ENCODE data around the gene WDR20. TPM values are rescaled to one million over a fixed set of nuclear protein-coding genes. Genes with fewer than 3 reads are reported as not detected.

Gene WDR20
- total and polyA plus RNA-seq, 2 of the 4 experiments (the other 2 are of a cell fraction) = 20.3 to 27.4 TPM

DNA sequence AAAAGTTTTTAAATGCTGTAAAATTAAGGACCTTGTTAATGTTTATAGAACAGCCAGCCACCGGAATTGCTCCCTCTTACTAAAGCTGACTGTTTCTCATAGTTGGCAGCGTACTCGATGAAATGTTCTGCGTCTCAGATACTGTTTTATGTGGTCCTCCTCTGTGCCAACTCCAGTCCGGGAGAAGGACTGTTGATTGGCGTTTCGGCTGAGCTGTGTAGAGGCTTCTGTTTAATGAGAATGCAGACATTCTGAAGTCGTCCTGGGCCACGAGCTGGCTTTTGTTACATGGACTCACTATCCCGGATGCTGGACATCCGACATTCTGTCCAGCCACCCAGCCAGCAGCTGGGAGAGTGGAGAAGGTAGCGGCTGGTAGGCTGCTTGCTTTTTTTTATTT lies 75.4 kb downstream of the WDR20 start:
- intact Hi-C loops (cut with micrococcal nuclease) (no loop called here), in situ Hi-C loops (cut with MboI; ENCODE audit: low sequenced_read_pairs) (no loop called here), dilution Hi-C loops (cut with HindIII; ENCODE audit: low sequenced_read_pairs, unreplicated experiment) (no loop called here)
- 0 out of 2 replicates have a peak overlapping the region, but pooled peaks have one; percentile 14 for H3K27ac ChIP-seq (ENCODE audit: insufficient read depth, low read length)
- no peak overlapping the region for H2BK120ac ChIP-seq (ENCODE audit: low read depth, low read length)
- DNase-seq (peak; percentile 84), ATAC-seq (ENCODE audit: low read depth) (peak; percentile 78)
- H2BK20ac ChIP-seq (ENCODE audit: low read depth, low read length) = no peak overlapping the region
- ChIA-PET CTCF (interaction anchor here (0.6 kb wide), 1 partner anchor 152 kb away, joined by 3 read pairs; no protein-coding TSS in a partner anchor), POLR2A (ENCODE audit: unreplicated experiment) (no interaction called here)
- no peaks in the 10 kb centered on the region for H3K27me3 ChIP-seq (ENCODE audit: control insufficient read depth, insufficient read depth, low read length)
- no peak overlapping the region for H4K8ac ChIP-seq (ENCODE audit: low read depth in 2 of 2, low read length in 2 of 2)
- peak overlapping the region; percentile 2 for H3K4me2 ChIP-seq (ENCODE audit: low read depth, low read length)
- 0 out of 2 replicates have a peak overlapping the region, but pooled peaks have one; percentile 1 for H3K9ac ChIP-seq (ENCODE audit: low read depth, low read length)
- no peak overlapping the region for H3K18ac ChIP-seq (ENCODE audit: low read depth, low read length)
- H3K4me3 ChIP-seq (ENCODE audit: insufficient read depth, low read depth, low read length) = no peak overlapping the region
- H4K20me1 ChIP-seq (ENCODE audit: insufficient read depth, low read length) = peaks cover 15% of the 10 kb centered on the region
- peaks cover 6% of the 10 kb centered on the region; the same call in 1 of the 2 replicates for H3K36me3 ChIP-seq (ENCODE audit: control insufficient read depth, insufficient read depth, low read length)
- H2BK5ac ChIP-seq (ENCODE audit: low read depth, low read length, poor library complexity, severe bottlenecking) = peak overlapping the region; percentile 81
- no peak overlapping the region; the same call in 1 of the 2 replicates for H2AK5ac ChIP-seq (ENCODE audit: low read depth, low read length)
- peaks cover 29 to 77% of the 10 kb centered on the region in 2 experiments for H3K79me1 ChIP-seq (ENCODE audit: low read depth in 1 of 2, low read length in 2 of 2)
- H4K91ac ChIP-seq (ENCODE audit: insufficient read depth, low read depth, low read length) = no peak overlapping the region
- H3K4me1 ChIP-seq (ENCODE audit: control insufficient read depth, insufficient read depth, low read length) = peaks cover 9% of the 10 kb centered on the region
- no peak overlapping the region for H3K56ac ChIP-seq (ENCODE audit: extremely low read depth, insufficient read depth, low read length)
- H3K23ac ChIP-seq (ENCODE audit: low read depth, low read length) = peak overlapping the region; percentile 49; the same call in 1 of the 2 replicates
- WGBS, 2 experiments (ENCODE audit: extremely low coverage in 2 of 2, insufficient read length in 1 of 2) = 48% methylated on average over 4 of the region's 12 CpGs; no CpG with 5 or more reads in 1 of the 2 experiments
- peak overlapping the region; percentile 48 for H3K4ac ChIP-seq (ENCODE audit: low read depth, low read length)
- no peak overlapping the region for H4K5ac ChIP-seq (ENCODE audit: low read depth, low read length)
- peaks cover 18% of the 10 kb centered on the region for H3K9me1 ChIP-seq (ENCODE audit: insufficient read depth, low read length)
- peak; percentile 33; the same call in 1 of the 2 replicates for TF ChIP-seq CEBPB (IDR thresholded peaks at IDR 0.05; ENCODE audit: low read depth, low read length)
- TF ChIP-seq, protein P1, sequence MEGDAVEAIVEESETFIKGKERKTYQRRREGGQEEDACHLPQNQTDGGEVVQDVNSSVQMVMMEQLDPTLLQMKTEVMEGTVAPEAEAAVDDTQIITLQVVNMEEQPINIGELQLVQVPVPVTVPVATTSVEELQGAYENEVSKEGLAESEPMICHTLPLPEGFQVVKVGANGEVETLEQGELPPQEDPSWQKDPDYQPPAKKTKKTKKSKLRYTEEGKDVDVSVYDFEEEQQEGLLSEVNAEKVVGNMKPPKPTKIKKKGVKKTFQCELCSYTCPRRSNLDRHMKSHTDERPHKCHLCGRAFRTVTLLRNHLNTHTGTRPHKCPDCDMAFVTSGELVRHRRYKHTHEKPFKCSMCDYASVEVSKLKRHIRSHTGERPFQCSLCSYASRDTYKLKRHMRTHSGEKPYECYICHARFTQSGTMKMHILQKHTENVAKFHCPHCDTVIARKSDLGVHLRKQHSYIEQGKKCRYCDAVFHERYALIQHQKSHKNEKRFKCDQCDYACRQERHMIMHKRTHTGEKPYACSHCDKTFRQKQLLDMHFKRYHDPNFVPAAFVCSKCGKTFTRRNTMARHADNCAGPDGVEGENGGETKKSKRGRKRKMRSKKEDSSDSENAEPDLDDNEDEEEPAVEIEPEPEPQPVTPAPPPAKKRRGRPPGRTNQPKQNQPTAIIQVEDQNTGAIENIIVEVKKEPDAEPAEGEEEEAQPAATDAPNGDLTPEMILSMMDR (conservative IDR thresholded peaks at IDR 0.05; ENCODE audit: low read depth, low read length) = no peak
- H3K14ac ChIP-seq (replicated peaks; ENCODE audit: low read depth, low read length) = peak overlapping the region; percentile 39
- no TSS peak for BruUV-seq (replicated peaks)
- H2BK15ac ChIP-seq (ENCODE audit: low read depth, low read length) = no peak overlapping the region
- H2AK9ac ChIP-seq (replicated peaks; ENCODE audit: low read depth, low read length, poor library complexity) = peak overlapping the region; percentile 70
- peak overlapping the region; percentile 49 for H2AFZ ChIP-seq (replicated peaks; ENCODE audit: low read length, poor library complexity)
- H3K9me3 ChIP-seq (ENCODE audit: control insufficient read depth, insufficient read depth, low read length) = no peaks in the 10 kb centered on the region
